Uterus (tissue), 4 donors: ENCODE measurements around the gene SAXO1. TPM values are rescaled to one million over a fixed set of nuclear protein-coding genes. Genes with fewer than 3 reads are reported as not detected.

ENCODE experiments used
- DNase-seq, 2 donors: peaks; one replicate each; pipeline ENCODE4 v3.0.0-alpha.2; 2019 to 2020
- H3K27ac ChIP-seq, 2 donors: fragments of 200-600 bp; sonication (generic); 1 replicate in 1 of 2; 2 replicates in 1 of 2; pipeline ENCODE4 v1.5.1; 2016 to 2018
- H3K27me3 ChIP-seq, 2 donors: fragments of 200-600 bp; sonication (generic); one replicate each; pipeline ENCODE4 v1.5.1; 2018 to 2019; ENCODE audit warnings: control low read depth in 1 of 2
- H3K36me3 ChIP-seq, 2 donors: fragments of 200-600 bp; sonication (generic); one replicate each; pipeline ENCODE4 v1.5.1; 2019; ENCODE audit warnings: control low read depth in 1 of 2
- H3K4me1 ChIP-seq, 2 donors: fragments of 200-600 bp; sonication (generic); one replicate each; pipeline ENCODE4 v1.5.1; 2018 to 2019; ENCODE audit warnings: control low read depth in 1 of 2
- H3K4me3 ChIP-seq, 2 donors: fragments of 200-600 bp; sonication (generic); 1 replicate in 1 of 2; 2 replicates in 1 of 2; pipeline ENCODE4 v1.5.1; 2018 to 2019; ENCODE audit warnings: mild to moderate bottlenecking in 1 of 2
- H3K9me3 ChIP-seq, 2 donors: fragments of 200-600 bp; sonication (generic); one replicate each; pipeline ENCODE4 v1.5.1; 2019; ENCODE audit warnings: control low read depth in 1 of 2
- POLR2A ChIP-seq, 2 donors: fragments of 450-650 bp; IDR thresholded peaks; one replicate each; pipeline ENCODE4 v1.6.1; 2016; ENCODE audit warnings: antibody characterized with exemption in 2 of 2, mild to moderate bottlenecking in 1 of 2, moderate library complexity in 1 of 2
- intact Hi-C: fragments of 100-400 bp; cut with DNase I; formaldehyde crosslinking; loops from one replicate; pipeline ENCODE4 v1.15.1; 2023; ENCODE audit warnings: low total_unique reads
- total RNA-seq, 4 donors: library from RNA; depleted of rRNA in 3 of 4; stranded (reverse); fragments of >200 nt in 3 of 4; gene quantifications; one replicate each; pipeline versions ENCODE4 v1.1.0 to v1.2.4, GENCODE V29; 2014 to 2023
- TF ChIP-seq, protein P1 (sequence below), 4 experiments: fragments of 200-600 bp in 2 of 4; fragments of 450-650 bp in 2 of 4; sonication (generic) in 2 of 4; IDR thresholded peaks; one replicate each; pipeline ENCODE4 v1.5.1; 2016 to 2019; ENCODE audit warnings: antibody characterized with exemption in 4 of 4, mild to moderate bottlenecking in 2 of 4, moderate library complexity in 1 of 4
- donor health status: DM: yes; HTN: yes; CAD: no.

The SAXO1 gene
- under 1 TPM in 2 of 4 donors, not detected in 2; 0.14 to 0.37 TPM for total RNA-seq

DNA sequence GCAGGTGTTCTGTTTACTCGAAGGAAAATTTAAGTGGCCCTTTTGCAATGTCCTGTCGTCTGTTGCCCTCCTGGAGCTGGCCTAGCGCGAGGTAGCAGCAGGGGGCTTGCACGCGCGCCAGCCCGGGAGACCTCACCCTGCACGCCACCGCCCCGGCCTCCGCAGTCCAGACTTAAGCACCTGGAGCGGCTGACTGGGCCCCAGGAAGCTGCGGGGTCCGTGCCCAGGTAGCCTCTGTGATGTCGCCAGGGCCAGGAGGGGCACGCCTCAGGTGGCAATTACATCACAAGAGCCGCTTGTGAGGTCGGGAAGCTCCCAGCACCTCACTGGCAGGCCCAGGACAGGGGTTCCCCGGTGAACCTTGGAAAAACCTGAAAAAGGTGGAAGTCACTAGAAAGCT is at the start of gene SAXO1:
SAXO1 (minus strand) TSS at position 195 of the 400 bp plus-strand sequence. CDS start 301 bp downstream, outside the sequence.
- H3K4me3 ChIP-seq, result no peak within 1 kb of the TSS
- no peaks in the 10 kb centered on the region for H3K9me3 ChIP-seq
- DNase-seq, result no peak
- no peaks in the 10 kb centered on the region for H3K27me3 ChIP-seq
- H3K36me3 ChIP-seq, result no peaks in the 10 kb centered on the region
- intact Hi-C loops, result no loop called here
- TF ChIP-seq POLR2A (IDR thresholded peaks at IDR 0.05), result no peak
- TF ChIP-seq, protein P1, sequence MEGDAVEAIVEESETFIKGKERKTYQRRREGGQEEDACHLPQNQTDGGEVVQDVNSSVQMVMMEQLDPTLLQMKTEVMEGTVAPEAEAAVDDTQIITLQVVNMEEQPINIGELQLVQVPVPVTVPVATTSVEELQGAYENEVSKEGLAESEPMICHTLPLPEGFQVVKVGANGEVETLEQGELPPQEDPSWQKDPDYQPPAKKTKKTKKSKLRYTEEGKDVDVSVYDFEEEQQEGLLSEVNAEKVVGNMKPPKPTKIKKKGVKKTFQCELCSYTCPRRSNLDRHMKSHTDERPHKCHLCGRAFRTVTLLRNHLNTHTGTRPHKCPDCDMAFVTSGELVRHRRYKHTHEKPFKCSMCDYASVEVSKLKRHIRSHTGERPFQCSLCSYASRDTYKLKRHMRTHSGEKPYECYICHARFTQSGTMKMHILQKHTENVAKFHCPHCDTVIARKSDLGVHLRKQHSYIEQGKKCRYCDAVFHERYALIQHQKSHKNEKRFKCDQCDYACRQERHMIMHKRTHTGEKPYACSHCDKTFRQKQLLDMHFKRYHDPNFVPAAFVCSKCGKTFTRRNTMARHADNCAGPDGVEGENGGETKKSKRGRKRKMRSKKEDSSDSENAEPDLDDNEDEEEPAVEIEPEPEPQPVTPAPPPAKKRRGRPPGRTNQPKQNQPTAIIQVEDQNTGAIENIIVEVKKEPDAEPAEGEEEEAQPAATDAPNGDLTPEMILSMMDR (IDR thresholded peaks at IDR 0.05), result no peak
- H3K27ac ChIP-seq, result no peak within 1 kb of the TSS
- H3K4me1 ChIP-seq, result peaks cover 0 to 7% of the 10 kb centered on the region in 2 donors

DNA sequence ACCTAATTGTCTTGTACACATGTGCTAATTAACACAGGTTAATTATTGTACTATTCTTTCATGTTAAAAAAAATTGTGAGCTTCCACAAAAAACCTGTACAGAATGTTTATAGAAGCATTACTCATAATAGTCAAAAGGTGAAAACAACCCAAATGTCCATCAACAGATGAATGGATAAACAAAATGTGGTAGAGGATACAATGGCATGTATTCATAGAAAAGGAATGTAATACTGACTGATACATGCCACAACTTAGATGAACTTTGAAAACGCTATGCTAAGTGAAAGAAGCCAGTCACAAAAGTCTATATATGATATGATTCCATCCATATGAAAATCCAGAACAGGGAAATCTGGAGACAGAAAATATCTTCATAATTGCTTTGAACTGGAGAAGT is 41.8 kb upstream of the SAXO1 start:
- Histone ChIP-seq H3K36me3 (no peaks in the 10 kb centered on the region), H3K27ac (no peak overlapping the region), H3K9me3 (no peaks in the 10 kb centered on the region), H3K4me1 (no peaks in the 10 kb centered on the region), H3K4me3 (no peak overlapping the region), H3K27me3 (no peaks in the 10 kb centered on the region)
- TF ChIP-seq, protein P1 (IDR thresholded peaks at IDR 0.05), result no peak
- TF ChIP-seq POLR2A (IDR thresholded peaks at IDR 0.05), result no peak
- no peak for DNase-seq
- intact Hi-C loops, result no loop called here

- no peaks in the 10 kb centered on the region for H3K36me3 ChIP-seq
- intact Hi-C loops, result no loop called here
- H3K4me3 ChIP-seq, result no peak overlapping the region
- no peaks in the 10 kb centered on the region for H3K4me1 ChIP-seq
- no peaks in the 10 kb centered on the region for H3K27me3 ChIP-seq
- no peaks in the 10 kb centered on the region for H3K9me3 ChIP-seq
- no peak for TF ChIP-seq POLR2A (IDR thresholded peaks at IDR 0.05)
- TF ChIP-seq, protein P1 (IDR thresholded peaks at IDR 0.05), result no peak
- DNase-seq, result no peak
- H3K27ac ChIP-seq, result no peak overlapping the region
Observed at GRCh38 chr9:19074229-19074628, 41.2 kb upstream of the SAXO1 start.

GRCh38 chr9:19057033-19057432 is 24.0 kb upstream of the SAXO1 start:
- H3K36me3 ChIP-seq, result no peaks in the 10 kb centered on the region
- H3K27ac ChIP-seq, result no peak overlapping the region
- no peak for DNase-seq
- H3K9me3 ChIP-seq, result no peaks in the 10 kb centered on the region
- intact Hi-C loops, result no loop called here
- peaks cover 0 to 5% of the 10 kb centered on the region in 2 donors for H3K4me1 ChIP-seq
- H3K4me3 ChIP-seq, result no peak overlapping the region
- H3K27me3 ChIP-seq, result no peaks in the 10 kb centered on the region
- no peak for TF ChIP-seq POLR2A (IDR thresholded peaks at IDR 0.05)
- TF ChIP-seq, protein P1 (IDR thresholded peaks at IDR 0.05), result no peak

DNA sequence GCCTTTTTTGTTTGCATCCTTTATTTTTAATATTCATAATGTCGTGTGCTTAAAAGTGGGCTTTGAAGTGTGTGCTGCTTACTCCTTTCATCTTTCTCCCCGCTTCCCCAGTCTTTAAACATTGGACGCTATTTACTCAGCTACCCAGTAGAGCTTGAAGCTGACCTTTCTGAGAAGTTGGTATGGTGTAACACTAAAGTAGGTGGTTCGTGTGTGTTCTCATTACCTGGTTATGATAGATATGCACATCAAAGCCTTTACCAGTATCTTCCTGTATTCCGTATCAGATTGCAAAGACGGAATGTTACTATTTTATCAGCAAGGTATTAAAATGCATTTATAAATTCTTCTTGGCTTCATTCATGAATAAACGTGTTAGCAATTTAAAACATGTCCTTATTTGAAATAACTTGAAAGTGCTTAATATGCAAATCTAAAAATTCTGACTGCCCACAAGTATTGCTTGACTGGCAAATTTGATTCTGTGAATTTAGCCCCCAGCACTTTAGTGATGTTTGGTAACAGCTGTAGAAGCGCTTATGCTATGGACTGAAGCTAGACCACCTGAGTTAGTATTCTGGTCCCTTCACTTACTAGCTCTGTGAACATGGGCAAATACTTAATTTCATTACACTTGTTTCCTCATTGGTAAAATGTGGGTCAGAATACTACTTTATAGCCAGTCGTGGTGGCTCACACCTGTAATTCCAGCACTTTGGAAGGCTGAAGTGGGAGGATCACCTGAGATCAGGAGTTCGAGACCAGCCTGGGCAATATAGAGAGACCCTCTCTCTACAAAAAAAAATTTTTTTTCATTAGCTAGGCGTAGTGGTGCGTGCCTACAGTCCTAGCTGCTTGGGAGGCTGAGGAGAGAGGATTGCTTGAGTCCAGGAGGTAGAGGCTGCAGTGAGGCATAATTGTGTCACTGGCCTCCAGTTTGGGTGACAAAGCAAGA is 17.9 kb upstream of the SAXO1 start:
- intact Hi-C loops, result no loop called here
- Histone ChIP-seq H3K27me3 (no peaks in the 10 kb centered on the region), H3K27ac (peak overlapping the region; percentile 94 to 96), H3K36me3 (no peaks in the 10 kb centered on the region), H3K9me3 (no peaks in the 10 kb centered on the region), H3K4me3 (peak overlapping the region; percentile 55 to 85), H3K4me1 (peaks cover 5 to 11% of the 10 kb centered on the region in 2 donors)
- no peak for DNase-seq
- TF ChIP-seq, protein P1 (IDR thresholded peaks at IDR 0.05), result no peak
- no peak for TF ChIP-seq POLR2A (IDR thresholded peaks at IDR 0.05)
